GM18867 (cell line): ENCODE measurements around the gene TENT5C.
"Not testable (repeated sequence)": the region's sequence is repeated elsewhere in the genome, so short reads cannot be mapped to it uniquely, and the experiment has no call there.

Source experiments
- ATAC-seq: cut with Tn5 transposase; IDR thresholded peaks from one replicate; pipeline ENCODE4 v1.9.1; 2021; ENCODE audit warnings: mild to moderate bottlenecking, moderate library complexity; ENCODE audit not compliant: unreplicated experiment

The TENT5C gene

DNA sequence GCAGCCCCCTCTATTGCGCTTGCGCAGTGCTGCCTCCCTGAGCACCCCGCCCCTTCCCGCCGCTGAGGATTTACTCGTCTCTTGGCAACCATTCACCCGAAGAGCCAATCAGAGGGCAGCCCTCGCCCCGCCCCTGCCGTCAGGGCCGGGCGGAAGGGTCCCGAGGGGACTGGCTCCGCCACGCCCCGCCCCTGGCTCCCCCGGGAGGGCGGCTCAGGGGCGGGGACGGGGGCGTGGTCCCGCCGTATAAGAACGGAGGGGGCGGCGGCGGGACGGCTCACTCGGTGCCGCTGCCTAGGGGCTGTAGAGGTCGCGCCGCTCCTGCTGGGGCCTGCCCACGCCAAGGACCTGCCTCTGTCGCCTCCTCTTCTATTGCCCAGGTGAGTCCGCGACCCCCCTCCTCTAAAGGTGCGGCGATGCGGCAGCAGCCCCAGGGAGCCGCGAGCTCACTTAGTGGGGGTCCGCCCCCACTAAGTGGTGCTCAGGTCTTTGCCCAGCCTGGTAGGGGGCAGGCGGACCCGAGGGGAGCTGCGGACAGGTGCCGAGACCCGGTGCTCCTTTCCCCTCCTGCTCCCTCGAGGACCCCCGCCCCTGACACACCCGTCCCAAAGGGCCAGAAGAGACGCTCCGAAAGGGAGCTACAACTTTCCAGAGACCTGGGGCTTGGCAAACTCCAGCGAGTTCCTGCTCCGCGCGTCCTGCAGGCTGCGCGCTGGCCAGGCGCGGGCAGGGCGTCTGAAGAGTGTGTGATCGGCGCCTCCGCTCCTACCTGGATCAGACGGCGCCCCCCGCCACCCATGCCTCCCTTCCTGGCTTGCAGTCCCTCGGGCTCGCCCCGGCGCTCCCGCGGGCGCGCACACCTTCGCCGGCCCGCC, at the start of gene TENT5C:
Gene TENT5C (plus strand): TSS at position 275 of the 875 bp plus-strand sequence. CDS start 16,821 bp downstream, outside the sequence.
- ATAC-seq, result peak; percentile 89

DNA sequence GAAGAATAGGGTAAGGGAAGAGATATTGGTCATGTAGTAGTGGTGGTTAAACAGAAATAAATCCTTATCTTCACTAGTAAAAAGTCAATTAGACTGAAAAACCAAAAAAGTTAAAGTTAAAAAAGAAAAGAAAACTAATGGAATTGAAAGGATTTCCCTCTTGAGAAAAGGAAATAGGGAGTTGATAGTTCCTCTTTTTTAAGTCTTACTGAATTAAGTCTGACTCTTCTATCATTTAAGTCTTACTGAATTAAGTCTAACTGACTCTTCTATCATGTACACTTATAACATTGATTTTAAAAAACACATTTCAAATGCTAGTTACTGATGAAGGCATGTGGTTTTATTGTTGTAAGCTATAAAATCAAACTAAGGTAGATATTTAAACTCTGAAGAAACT, 49.5 kb upstream of the TENT5C start:
- ATAC-seq, result no peak

DNA sequence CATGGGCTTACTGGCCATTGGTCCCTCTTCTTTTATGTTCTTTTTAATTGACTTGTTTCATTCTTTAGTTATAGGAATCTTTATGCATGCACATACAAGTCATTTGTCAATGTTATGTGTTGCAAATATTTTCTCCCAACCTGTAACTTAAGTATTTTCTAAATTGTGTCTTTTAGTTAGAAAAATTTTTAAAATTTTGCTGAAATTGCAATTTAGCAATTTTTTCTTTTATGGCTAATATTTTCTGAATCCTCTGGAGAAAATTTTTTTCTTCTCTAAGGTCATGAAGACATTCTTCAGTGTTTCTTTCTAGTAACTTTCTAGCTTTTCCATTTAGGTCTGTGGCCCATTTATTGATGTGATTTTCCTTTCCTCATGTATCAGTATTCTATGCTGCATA, 48.9 kb upstream of the TENT5C start:
- ATAC-seq, result no peak

DNA sequence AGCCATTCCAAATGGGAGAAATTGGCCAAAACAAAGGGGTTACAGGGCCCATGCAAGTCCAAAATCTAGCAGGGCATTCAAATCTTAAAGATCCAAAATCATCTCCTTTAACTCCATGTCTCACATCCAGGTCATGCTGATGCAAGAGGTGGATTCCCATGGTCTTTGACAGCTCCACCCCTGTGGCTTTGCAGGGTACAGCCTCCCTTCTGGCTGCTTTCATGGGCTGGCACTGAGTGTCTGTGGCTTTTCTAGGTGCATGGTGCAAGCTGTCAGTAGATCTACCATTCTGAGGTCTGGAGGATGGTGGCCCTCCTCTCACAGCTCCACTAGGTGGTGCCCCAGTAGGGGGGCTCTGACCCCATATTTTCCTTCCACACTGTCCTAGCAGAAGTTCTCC, 47.4 kb upstream of the TENT5C start:
- not testable (repeated sequence) for ATAC-seq

DNA sequence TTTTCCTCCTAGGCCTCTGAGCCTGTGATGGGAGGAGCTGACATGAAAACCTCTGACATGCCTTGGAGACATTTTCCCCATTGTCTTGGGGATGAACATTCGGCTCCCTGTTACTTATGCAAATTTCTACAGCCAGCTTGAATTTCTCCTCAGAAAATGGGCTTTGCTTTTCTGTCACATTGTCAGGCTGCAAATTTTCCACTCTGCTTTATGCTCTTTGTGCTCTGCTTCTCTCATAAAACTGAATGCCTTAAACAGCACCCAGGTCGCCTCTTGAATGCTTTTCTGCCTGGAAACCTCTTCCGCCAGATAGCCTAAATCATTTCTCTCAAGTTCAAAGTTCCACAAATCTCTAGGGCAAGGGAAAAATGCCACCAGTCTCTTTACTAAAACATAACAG, 46.7 kb upstream of the TENT5C start:
- no peak for ATAC-seq

DNA sequence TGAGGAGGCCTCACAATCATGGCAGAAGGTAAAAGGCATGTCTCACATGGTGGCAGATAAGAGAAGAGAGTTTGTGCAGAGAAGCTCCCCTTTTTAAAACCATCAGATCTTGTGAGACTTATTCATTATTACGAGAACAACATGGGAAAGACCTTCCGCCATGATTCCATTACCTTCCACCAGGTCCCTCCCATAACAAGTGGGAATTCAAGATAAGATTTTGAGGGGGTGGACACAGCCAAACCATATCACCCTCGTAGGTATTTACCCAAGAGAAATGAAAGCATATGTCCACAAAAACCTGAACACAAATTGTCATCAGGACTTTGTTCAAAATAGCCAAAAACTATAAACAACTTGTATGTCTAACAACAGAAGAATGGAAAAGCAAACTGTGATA, 45.9 kb upstream of the TENT5C start:
- no peak for ATAC-seq

DNA sequence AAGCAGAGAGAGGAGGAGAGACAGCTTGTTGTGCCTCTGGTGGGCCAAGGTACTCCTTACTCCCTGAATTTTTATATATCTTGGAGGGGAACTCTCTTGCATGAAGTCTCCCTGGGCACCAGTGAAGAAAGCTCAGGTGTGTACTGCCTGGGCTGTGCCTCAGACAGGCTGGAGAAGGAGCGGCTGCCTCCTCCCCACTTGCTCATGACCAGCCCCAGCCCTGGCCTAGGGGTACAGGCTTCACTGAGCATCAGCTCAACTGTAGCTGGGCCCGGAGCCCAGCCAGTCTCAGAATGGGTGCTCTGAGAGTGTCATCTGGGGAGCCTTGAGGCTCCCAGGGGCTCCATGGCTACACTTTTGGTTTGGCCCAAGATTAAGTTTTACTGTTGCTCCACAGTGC, 44.8 kb upstream of the TENT5C start:
- no peak for ATAC-seq

DNA sequence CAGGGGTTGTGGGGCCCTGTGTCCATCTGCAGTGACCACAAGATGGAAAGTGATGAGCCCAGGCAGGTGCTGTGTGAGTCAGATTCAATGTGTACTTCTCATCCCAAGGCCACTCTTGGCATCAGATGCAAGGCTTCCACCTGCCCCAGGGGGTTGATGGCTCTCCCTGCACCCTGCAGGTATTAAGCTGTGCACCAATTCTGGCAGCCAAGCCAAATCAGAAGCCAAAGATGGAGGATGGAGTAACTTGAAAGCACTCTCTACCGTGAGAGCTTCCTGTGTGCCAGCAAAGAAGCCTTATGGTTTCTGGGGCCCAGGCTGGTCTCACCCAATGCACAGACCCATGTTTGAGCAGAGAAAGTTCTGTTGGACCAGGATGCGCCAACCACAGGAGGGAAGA, 44.3 kb upstream of the TENT5C start:
- no peak for ATAC-seq

DNA sequence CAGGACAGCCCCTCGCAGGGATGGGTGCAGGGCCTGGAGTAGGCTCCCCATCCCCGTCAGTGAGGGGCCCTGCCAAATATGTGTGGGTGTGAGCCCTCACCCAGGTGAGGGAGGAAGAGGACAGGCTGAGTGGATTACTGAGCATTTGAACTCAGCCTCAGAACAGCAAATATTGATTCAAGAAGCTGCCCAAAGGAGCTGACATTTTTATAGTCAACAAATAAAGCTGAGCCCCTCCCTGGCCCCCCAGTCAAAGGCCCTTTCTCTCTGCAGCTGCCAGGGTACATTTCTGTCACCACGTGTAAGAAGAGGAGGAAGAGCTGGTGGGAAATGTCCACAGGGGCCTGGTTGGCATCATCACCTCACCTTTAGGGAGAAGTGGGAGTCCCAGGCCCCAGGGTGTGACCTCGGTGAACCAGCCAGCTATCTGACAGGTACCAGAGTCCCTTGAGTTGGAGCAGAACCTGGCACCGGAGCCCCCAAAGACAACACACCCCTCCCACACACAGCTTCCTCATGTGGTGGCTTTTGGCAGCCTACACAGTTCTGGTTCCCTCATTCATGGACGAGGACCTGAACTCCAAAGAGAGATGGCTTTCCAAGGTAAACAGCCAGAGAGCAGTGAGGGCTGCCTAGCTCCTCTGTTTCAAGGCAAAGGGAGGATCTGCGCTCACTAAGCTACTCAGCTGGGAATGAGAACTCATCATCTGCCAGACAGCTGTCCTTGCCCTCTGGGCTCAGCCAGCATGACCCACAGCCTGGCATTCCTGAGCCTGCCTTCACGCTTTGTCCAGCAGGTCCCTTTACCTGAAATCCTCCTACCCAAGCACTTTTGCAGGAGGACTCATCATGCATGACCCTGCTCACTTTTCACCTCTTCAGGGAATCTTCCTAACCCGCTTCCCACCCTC, 43.0 kb upstream of the TENT5C start:
- ATAC-seq, result no peak

DNA sequence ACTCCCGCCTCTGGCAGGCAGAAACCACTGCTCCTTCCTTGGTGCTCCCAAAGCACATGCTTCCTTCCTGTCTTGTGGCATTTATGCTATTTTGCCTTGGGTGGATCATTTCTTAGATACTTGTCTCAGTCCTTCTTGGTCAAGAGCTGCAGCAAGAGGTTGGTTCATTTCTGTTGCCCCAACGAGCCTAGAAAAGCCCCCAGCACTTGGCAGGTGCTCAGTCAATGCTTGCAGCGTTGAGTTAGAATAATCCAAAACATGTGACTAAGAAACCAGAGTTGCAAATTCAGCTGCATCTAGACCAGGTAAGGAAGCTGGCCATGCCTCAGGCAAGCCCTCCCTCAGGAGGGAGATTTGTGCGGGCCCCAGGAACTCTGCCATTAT, 42.4 kb upstream of the TENT5C start:
- ATAC-seq, result no peak

DNA sequence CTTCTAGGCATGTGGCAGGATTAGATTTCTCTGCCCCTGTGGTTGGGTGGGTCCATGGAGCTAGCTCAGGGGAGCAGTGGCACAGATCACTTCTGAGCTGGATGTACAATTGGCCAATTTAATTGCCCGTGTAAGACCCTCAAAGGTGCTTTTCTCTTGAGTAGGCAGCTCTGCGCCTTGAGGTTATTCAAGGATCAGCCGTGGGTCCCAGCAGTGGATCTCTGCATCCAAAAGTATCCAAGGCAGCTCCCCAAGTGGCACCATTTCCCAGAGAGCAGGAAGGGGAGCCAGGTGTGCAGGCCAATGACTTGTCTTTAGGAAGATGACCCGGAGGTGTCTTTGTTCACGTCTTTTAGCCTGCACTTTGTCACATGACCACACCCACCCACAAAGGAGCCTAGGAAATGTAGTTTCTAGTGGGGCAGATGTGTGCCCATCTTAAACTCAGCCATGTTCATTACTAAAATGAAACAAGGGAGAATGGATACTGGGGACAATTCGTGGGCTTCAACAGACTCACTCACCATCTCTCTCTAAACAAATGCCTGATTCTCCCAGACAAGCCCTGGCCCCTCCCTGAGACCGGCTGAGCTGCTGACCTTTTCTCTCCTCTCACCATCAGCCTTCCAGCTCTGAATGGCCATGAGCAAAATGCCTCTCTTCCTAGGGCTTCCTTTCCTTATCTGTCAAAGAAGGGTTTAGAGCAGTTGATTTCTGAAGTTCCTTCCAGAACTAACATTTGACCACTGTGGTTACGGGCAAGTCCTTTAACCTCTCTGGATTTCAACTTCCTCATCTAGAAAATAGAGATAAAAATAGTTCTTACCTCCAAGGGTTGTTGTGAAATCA, 41.4 kb upstream of the TENT5C start:
- no peak for ATAC-seq

DNA sequence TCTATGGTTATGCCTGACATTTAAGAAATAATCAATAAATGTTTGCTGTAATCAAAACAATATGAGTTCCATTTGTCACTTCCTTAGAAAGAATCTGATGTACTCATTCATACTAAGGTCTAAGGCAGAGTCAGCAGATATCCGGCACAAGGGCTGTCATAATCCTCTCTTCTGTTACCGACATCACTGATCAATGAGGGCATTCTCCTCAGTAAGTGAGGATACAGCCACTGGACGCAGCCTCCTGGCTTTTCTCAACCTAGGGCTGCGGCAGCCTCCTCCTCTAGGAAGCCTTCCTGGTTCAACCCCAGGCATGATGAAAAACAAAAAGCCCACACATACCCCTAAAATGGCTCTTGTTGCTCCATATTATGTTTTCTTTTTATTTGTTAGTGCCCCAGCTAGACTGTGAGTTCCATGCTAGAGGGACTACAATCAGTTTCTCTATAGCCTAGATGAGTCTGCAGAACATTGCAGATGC, 40.7 kb upstream of the TENT5C start:
- ATAC-seq, result no peak

DNA sequence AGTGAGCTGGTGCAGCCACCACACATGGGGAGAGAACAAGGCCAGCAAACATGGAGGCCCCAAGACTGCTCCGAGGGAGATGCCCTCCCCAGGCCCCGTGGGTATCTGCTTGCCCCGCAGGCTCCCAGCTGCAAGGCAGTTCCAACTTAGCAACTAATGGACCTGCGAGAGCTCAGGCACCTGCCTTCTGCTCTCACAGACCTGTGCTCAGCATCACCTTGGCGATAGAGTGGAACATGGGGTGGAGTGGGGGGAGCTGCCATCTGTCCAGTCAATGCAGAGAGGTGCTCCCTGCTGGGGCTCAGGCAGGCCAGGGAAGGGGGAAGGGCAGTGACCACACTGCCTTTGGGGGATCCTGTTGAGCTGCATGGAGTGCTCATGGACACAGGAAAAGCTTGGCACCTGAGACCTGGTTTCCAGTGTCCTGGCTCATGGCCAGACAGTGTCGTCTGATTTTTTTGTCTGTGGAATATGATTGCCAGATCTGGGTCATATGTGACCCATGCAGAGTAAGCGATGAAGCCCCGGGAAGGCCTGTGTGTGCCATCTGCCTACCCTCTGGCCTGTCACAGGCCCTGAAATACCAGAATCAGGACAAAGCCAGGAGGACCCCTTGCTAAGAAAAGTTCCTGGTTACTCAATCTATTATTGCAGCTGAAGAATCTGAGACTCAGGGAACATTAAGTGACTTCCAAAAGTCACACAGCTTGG, 39.9 kb upstream of the TENT5C start:
- no peak for ATAC-seq

DNA sequence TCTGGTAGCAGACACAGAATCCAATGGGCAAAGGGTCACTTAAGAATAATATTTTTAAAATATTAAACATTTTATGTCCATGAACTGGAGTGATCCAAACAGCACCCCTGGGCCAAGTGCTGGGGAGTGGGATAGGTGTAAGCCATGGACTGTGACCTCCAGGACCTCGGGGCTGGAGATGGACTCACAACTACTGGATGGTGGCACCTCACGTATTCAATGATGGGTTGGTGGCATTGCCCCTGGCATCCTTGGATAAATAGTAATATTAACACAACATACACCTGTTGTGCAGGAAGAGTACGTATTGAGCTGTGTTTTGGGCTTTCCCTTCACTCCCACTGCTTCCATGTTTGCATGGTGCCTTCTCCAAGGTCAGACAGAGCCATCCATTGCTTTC, 39.3 kb upstream of the TENT5C start:
- ATAC-seq, result no peak

DNA sequence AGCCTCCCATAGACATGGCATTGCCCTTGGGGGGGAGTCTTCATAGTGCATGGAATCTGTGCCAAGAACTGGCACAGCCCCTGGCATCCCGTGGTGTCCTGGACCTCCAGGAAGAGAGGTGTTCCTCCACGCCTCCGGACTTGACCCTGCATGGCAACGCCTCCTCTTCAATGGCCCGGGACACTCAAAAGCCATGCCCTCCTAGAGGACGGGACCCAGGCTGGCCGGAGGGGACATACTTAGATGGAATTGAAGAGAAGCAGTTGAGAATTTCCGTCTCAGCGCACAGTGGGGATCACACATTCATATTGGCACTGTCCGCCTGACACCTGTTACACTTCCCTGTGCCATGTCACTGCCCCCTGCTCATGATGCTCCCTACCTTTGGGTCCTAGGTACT, 38.4 kb upstream of the TENT5C start:
- no peak for ATAC-seq

DNA sequence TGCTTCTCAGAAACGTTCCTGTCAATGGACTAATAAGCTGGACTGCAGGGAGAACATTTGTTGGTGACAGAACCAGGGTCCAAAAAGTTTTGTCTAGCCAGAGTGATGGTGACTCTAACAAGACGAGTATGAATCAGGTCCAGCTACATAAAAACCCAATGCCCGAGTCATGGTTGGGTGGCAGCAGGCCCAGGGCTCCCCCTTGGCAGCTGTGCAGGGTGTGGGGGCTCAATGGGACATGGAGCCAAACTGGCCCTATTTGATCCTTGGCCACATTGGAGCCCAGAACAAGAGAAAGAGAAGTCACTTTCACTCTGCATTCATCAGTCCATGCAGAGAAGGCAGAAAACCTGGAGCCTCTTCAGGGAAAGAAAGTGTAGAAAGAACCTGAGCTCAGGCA, 37.9 kb upstream of the TENT5C start:
- no peak for ATAC-seq

DNA sequence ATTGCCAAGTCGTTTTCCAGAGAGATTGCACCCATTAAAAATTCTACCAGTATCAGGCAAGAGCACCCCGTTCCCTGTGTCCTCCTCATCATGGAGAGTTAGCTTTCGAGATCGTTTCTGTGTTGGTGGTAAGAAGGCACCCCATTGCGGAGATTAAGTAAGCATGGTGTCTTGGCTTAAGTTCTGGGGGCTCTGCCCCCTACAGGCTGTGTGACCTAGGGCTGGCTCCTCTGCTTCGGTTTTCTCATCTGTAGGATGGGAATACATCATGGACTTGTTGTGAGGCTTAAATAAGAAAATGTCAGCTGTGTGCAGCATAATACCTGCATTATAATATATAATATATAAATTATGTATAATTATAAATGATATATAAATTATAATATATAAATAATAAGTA, 36.8 kb upstream of the TENT5C start:
- no peak for ATAC-seq

DNA sequence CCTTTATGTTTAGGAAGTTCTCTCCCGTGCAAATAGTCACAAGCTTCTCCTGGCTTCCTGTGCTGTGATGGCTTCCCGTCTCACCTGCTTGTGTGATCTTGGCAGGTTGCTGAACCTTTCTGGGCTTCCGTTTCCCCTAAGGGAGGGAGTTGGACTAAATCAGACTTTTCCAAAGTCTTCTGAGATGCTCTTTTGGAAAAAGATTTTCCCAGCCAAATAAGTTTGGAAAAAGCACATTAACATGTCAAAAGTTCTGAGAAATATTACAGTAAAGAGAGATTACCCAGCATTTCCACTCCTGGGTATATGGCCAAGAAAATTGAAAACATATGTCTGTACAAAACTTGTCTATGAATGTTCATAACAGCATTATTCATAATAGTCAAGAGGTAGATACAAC, 36.0 kb upstream of the TENT5C start:
- ATAC-seq, result no peak

DNA sequence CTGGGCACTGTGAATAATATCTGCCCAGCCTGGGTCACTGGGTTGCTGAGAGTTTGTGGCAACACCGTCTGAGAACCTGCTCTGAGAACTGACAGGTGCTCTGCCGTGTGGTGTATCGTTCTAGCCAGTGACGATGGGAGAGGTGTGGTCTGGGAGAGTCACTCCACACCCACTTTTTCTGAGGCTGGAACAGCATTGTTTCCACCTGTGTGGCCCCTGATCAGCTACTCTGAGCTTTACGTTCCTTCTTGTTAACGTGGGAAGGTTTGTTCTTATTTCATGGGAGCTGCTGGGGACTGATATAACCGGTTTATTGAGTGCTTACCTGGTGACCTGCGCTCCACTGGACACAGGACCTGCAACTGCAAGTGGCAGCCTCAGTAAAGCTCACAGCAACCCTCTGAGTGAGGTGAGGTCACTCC, 34.8 kb upstream of the TENT5C start:
- ATAC-seq, result no peak

DNA sequence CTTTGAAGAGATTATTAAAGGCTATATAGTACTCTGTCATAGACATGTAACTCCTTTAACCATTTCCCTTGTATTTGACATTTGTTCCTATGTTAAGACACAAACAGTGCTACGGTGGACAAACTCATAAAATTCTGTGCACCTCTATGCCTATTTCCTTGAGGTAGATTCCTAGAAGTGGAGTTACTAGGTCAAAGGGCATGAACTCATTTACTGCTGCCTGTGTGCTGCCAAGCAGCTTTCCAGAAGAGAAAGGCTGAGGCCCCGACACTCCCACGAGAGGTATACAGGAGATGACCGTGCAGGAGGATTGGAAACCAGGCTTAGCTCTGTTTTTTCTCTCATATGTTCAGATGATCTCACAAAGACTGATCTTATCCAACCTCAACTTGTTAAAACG, 34.4 kb upstream of the TENT5C start:
- no peak for ATAC-seq
